Renal pelvis (tissue), 4 donors: ENCODE results near the gene FDX2. TPM values are rescaled to one million over a fixed set of nuclear protein-coding genes. Genes with fewer than 3 reads are reported as not detected.

Experiments
- DNase-seq: peaks from one replicate; pipeline ENCODE4 v3.0.0-alpha.2; 2013
- polyA plus RNA-seq, 3 donors: library from polyadenylated mRNA; unstranded; fragments of 120-200 nt; gene quantifications; one replicate each; pipeline ENCODE4 v1.2.1, GENCODE V29; 2013; ENCODE audit not compliant: insufficient read length in 3 of 3

Gene FDX2
- polyA plus RNA-seq, 3 donors = 18.9 to 25.4 (median 22.1) TPM

GRCh38 chr19:10335352-10335985 lies 19.7 kb upstream of the FDX2 start:
- DNase-seq = no peak

GRCh38 chr19:10334588-10335351 lies 19.0 kb upstream of the FDX2 start:
- peak; percentile 85 for DNase-seq

GRCh38 chr19:10333758-10334587 lies 18.2 kb upstream of the FDX2 start:
- peak; percentile 4 for DNase-seq

DNA sequence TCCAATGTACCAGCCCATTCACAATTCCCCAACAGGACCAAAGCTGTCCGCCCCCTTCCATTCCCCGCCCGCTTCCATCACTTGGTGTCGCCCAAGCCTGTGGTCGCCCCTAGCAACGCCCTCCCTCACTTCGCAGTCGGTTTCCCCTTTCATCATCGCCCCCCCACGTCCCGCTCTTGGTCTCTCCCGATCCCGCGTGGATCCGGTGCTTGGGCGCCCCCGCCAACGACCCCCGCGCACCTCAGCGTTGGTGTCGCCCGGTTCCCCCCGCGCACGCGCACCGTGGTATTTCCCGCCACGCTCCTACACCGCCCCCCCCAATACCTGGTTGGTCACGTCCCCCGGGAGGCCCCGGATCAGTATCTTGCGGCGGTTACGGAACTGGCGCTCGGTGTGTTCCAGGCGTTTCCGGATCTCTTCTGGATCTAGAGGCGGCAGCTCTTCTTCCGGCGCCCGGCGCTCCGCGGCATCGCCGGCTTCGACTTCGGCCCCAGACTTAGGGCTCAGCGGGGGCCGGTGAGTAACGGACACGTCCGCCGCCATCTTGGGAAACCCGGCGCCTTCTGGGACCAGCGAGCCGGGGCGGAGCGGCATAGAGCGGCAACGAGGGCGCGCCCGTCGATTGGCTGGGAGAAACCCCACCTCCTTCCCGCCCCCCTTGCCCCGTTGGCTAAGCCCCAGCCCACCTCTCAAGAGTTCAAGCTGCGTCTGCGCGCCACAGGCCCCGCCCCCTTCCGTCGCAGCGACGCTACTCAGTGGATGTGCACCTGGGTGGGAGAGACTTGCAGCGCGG lies 17.3 kb upstream of the FDX2 start, which contains the start of gene RAVER1:
Gene RAVER1 (minus strand): TSS at position 565 of the 793 bp plus-strand sequence. CDS start 22 bp downstream, at position 543.
- DNase-seq = peak; percentile 97

DNA sequence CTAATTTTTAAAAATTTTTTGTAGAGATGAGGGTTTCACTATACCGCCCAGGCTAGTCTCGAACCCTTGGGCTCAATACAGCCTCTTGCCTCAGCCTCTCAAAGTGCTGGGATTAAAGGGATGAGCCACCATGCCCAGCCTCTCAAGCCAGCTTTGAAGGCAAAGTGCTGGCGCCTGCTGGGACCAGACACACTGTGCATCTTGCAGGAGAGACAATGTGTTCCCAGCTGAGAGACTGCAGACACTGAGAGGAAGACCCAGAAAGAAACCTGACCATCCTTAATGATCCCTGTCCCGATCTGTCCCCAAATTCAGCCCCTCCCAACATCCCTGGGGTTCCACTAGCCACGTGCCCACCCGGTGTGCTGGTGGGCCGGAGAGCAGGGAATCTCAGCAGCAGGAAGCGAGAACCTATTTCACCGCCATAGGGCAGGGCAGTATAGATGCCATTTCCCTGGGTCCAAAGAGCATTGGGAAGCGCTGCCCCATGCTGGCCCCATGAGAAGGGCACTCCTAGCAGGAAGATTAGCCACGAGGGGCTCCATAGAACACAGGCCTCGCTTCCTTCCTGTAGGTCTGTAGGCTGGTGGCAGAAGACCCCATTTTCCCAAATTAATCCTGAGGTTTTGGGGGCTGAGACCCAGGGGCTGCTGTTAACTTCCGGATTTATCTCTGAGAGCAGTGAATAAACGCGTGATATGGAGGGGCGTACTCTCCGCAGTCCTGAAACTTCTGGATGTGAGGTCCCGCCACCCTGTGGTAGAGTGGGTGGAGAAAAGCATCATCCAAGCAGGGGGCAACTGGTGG lies 16.5 kb upstream of the FDX2 start:
- no peak for DNase-seq

GRCh38 chr19:10329555-10329954 lies 13.7 kb upstream of the FDX2 start:
- DNase-seq = no peak

DNA sequence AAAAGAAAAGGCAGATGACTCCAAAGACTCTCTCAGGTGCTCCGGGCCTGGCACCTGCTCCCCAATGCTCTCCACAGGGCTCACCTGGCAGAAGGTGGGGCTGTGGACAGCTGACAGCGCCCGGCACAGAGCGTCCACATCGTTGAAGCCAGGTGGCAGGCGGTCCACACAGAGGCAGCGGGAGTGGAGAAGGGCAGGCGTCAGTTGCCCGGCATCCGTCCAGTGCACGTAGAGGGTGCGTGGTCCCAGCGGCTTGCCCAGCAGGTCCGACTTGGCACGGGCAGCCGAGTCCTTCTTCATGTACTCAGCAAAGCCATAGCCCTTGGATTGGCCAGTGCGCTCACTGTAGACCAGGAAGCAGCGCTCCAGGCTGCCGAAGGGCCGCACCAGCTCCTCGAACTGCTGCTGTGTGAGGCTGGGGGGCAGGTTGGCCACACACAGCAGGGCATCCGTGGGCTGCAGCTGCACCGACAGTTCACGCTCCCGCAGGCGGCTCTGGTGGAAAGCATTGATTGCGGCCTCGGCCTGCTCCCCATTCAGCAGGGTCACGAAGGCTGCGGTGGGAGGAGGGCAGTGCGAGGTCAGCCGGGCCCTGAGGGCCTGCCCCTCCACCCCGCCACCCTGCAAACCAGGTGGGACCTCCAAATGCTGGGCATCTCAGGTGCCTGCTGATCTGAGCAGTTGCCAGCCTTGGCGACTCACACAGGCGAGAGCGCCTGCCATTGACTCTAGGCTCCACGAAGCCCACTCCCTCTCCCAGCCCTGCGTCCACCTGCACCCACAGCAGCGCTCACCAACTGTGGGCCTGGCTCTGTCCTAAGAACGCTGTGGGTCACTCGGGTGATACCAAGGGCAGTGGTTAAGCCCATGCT lies 13.0 kb upstream of the FDX2 start:
- DNase-seq = no peak

DNA sequence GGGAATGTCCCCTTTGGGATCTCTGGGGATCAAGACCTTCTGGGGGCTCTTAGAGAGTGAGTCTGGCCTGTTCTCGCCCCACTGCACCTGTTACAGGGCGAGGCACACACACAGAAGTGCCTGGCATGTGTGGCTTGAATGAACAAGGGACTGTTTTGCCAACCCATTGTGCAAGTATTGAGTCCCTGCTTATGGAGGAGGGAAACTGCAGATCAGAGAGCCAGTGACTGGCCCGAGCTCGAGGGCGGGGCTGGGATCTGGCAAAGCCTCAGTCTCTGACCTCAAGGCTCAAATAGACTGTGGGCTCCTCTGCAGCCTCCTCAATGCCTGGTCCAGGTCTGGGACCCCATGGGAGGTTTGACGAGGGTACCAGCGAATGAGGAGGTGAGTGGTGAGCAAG lies 12.0 kb upstream of the FDX2 start:
- no peak for DNase-seq

- no peak for DNase-seq
These were observed 9.9 kb upstream of the FDX2 start for GRCh38 chr19:10325732-10326131.

DNA sequence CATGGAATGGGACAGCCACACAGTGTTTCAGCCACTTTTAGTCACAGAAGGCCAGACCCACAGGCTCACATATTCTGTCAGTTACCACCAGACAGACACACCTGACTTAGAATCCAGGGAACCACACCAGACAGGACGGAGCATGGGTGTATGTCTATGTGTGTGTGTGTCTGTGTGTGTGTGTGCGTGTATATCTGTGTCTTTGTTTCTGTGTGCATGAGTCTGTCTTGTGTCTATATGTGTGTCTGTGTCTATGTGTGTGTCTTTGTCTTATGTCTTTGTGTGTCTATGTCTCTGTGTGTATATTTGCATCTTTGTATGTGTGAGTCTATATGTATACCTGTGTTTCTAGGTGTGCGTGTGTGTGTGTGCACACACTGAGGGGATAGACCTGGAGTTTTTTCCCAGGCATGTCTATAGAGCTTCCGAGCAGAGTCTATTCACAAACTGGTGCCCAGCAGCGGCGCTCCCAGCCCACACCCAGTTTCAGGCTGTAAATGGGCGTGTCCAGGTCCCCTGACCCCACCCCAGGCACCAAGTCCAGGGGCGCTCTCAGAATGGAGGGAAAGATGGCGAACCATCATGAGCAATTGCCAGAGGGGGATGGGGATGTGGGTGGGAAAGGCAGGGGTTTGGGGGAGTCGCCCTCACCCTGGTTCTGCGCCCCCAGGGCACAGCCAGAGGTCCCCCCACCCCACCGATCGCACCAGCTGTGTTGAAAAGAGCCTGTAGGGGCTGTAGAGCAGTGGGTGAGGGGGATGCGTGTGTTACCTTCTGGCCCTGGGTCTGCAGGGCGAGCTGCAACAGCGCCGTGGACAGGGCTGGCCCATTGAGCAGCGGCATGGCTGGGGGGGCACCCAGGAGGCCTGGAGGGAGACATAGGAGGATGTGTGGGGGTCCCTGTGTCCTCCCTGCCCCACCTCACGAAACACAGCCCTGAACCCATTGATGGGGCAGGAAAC lies 6.3 kb upstream of the FDX2 start:
- no peak for DNase-seq

- no peak for DNase-seq
These were observed 5.6 kb upstream of the FDX2 start for GRCh38 chr19:10321417-10321797.

GRCh38 chr19:10320602-10321416 lies 5.0 kb upstream of the FDX2 start:
- no peak for DNase-seq

GRCh38 chr19:10318807-10319682 lies 3.2 kb upstream of the FDX2 start:
- DNase-seq = no peak

DNA sequence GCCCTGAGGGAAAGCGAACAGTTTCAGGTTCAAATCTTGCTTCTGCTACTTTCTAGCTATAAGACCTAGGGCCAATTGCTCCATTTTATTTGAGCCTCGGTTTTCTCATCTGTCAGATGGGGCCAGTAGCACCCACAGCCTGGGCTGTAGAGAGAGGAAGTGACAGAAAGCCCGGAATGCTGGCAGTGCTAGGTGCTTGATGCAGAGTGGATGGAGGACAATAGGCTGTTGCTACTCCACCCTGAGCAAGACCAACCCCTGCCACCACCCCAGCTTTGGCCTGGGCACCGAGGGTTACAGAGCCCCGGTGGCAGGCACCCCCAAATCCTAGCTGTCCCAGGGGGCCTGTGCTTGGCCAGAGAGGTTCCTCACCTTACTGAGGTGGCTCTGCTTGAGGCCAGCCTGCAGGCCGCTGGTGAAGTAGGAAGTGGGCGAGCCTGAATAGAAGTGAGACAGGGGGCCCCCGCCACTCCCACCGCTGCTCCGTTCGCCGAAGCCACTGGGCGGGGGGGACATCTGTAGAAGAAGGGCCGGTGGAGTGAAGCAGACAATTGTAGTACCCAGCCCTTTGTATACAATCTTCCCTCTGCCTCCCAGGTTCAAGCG lies 2.1 kb upstream of the FDX2 start:
- DNase-seq = no peak

- no peak for DNase-seq
These were observed 1.4 kb upstream of the FDX2 start for GRCh38 chr19:10317045-10317856.
